ENCODE data around the gene AP5Z1. TPM values are rescaled to one million over a fixed set of nuclear protein-coding genes. Genes with fewer than 3 reads are reported as not detected.

Gene AP5Z1
- total RNA-seq (2014; rRNA removed; shearing (Covaris generic)): 22.4 and 25.6 TPM in 2 replicates

GRCh38 chr7:4775250-4775847 lies at the start of gene AP5Z1:
Gene AP5Z1 (plus strand): TSS chr7:4775623. CDS start chr7:4775716, 93 bp downstream.
- DNase-seq: peak; percentile 100
- Histone ChIP-seq H3K27me3 (ENCODE audit: control insufficient read depth, insufficient read depth, low read length) (no peaks in the 10 kb centered on the region), H3K4me3 (ENCODE audit: insufficient read depth, low read depth, low read length) (peak within 1 kb of the TSS; percentile 84), H3K36me3 (replicated peaks; ENCODE audit: control insufficient read depth, insufficient read depth, low read length) (no peaks in the 10 kb centered on the region)

- Histone ChIP-seq H3K36me3 (replicated peaks; ENCODE audit: control insufficient read depth, insufficient read depth, low read length) (no peaks in the 10 kb centered on the region), H3K4me3 (ENCODE audit: insufficient read depth, low read depth, low read length) (no peak overlapping the region)
- DNase-seq: no peak
Observed at GRCh38 chr7:4725850-4726450, 49.5 kb upstream of the AP5Z1 start.

GRCh38 chr7:4726566-4726965 lies 48.9 kb upstream of the AP5Z1 start:
- H3K27me3 ChIP-seq (ENCODE audit: control insufficient read depth, insufficient read depth, low read length): no peaks in the 10 kb centered on the region
- no peak for DNase-seq
- H3K4me3 ChIP-seq (ENCODE audit: insufficient read depth, low read depth, low read length): no peak overlapping the region
- no peaks in the 10 kb centered on the region for H3K36me3 ChIP-seq (replicated peaks; ENCODE audit: control insufficient read depth, insufficient read depth, low read length)

More at GRCh38 chr7:4725850-4726450, 49.5 kb upstream of the AP5Z1 start:
- H3K27me3 ChIP-seq (ENCODE audit: control insufficient read depth, insufficient read depth, low read length): no peaks in the 10 kb centered on the region

- Histone ChIP-seq H3K27me3 (ENCODE audit: control insufficient read depth, insufficient read depth, low read length) (no peaks in the 10 kb centered on the region), H3K36me3 (replicated peaks; ENCODE audit: control insufficient read depth, insufficient read depth, low read length) (no peaks in the 10 kb centered on the region), H3K4me3 (ENCODE audit: insufficient read depth, low read depth, low read length) (no peak overlapping the region)
- DNase-seq: no peak
Observed at GRCh38 chr7:4727914-4728705, 47.3 kb upstream of the AP5Z1 start.

GRCh38 chr7:4729266-4729665 lies 46.2 kb upstream of the AP5Z1 start:
- Histone ChIP-seq H3K27me3 (ENCODE audit: control insufficient read depth, insufficient read depth, low read length) (no peaks in the 10 kb centered on the region), H3K4me3 (ENCODE audit: insufficient read depth, low read depth, low read length) (no peak overlapping the region), H3K36me3 (replicated peaks; ENCODE audit: control insufficient read depth, insufficient read depth, low read length) (no peaks in the 10 kb centered on the region)
- DNase-seq: no peak

GRCh38 chr7:4730276-4730675 lies 45.1 kb upstream of the AP5Z1 start:
- Histone ChIP-seq H3K4me3 (ENCODE audit: insufficient read depth, low read depth, low read length) (no peak overlapping the region), H3K36me3 (replicated peaks; ENCODE audit: control insufficient read depth, insufficient read depth, low read length) (no peaks in the 10 kb centered on the region), H3K27me3 (ENCODE audit: control insufficient read depth, insufficient read depth, low read length) (no peaks in the 10 kb centered on the region)
- DNase-seq: no peak

- H3K36me3 ChIP-seq (replicated peaks; ENCODE audit: control insufficient read depth, insufficient read depth, low read length): no peaks in the 10 kb centered on the region
- no peak for DNase-seq
- H3K4me3 ChIP-seq (ENCODE audit: insufficient read depth, low read depth, low read length): no peak overlapping the region
- H3K27me3 ChIP-seq (ENCODE audit: control insufficient read depth, insufficient read depth, low read length): no peaks in the 10 kb centered on the region
Observed at GRCh38 chr7:4730971-4731370, 44.5 kb upstream of the AP5Z1 start.

- no peak for DNase-seq
- H3K4me3 ChIP-seq (ENCODE audit: insufficient read depth, low read depth, low read length): no peak overlapping the region
- no peaks in the 10 kb centered on the region for H3K27me3 ChIP-seq (ENCODE audit: control insufficient read depth, insufficient read depth, low read length)
- no peaks in the 10 kb centered on the region for H3K36me3 ChIP-seq (replicated peaks; ENCODE audit: control insufficient read depth, insufficient read depth, low read length)
Observed at GRCh38 chr7:4731803-4732202, 43.6 kb upstream of the AP5Z1 start.

GRCh38 chr7:4733936-4734528 lies 41.4 kb upstream of the AP5Z1 start:
- Histone ChIP-seq H3K27me3 (ENCODE audit: control insufficient read depth, insufficient read depth, low read length) (no peaks in the 10 kb centered on the region), H3K36me3 (replicated peaks; ENCODE audit: control insufficient read depth, insufficient read depth, low read length) (no peaks in the 10 kb centered on the region), H3K4me3 (ENCODE audit: insufficient read depth, low read depth, low read length) (no peak overlapping the region)
- DNase-seq: no peak

GRCh38 chr7:4734587-4735345 lies 40.7 kb upstream of the AP5Z1 start:
- Histone ChIP-seq H3K4me3 (ENCODE audit: insufficient read depth, low read depth, low read length) (no peak overlapping the region), H3K27me3 (ENCODE audit: control insufficient read depth, insufficient read depth, low read length) (no peaks in the 10 kb centered on the region), H3K36me3 (replicated peaks; ENCODE audit: control insufficient read depth, insufficient read depth, low read length) (no peaks in the 10 kb centered on the region)
- no peak for DNase-seq

GRCh38 chr7:4737300-4737699 lies 38.1 kb upstream of the AP5Z1 start:
- no peak for DNase-seq
- no peaks in the 10 kb centered on the region; the same call in 1 of the 2 replicates for H3K27me3 ChIP-seq (ENCODE audit: control insufficient read depth, insufficient read depth, low read length)
- H3K4me3 ChIP-seq (ENCODE audit: insufficient read depth, low read depth, low read length): no peak overlapping the region
- H3K36me3 ChIP-seq (replicated peaks; ENCODE audit: control insufficient read depth, insufficient read depth, low read length): no peaks in the 10 kb centered on the region; the same call in 1 of the 2 replicates

GRCh38 chr7:4738711-4739527 lies 36.5 kb upstream of the AP5Z1 start:
- Histone ChIP-seq H3K36me3 (replicated peaks; ENCODE audit: control insufficient read depth, insufficient read depth, low read length) (no peaks in the 10 kb centered on the region; the same call in 1 of the 2 replicates), H3K27me3 (ENCODE audit: control insufficient read depth, insufficient read depth, low read length) (no peaks in the 10 kb centered on the region; the same call in 1 of the 2 replicates), H3K4me3 (ENCODE audit: insufficient read depth, low read depth, low read length) (no peak overlapping the region)
- DNase-seq: no peak

- DNase-seq: no peak
- Histone ChIP-seq H3K36me3 (replicated peaks; ENCODE audit: control insufficient read depth, insufficient read depth, low read length) (no peaks in the 10 kb centered on the region; the same call in 1 of the 2 replicates), H3K4me3 (ENCODE audit: insufficient read depth, low read depth, low read length) (no peak overlapping the region), H3K27me3 (ENCODE audit: control insufficient read depth, insufficient read depth, low read length) (no peaks in the 10 kb centered on the region; the same call in 1 of the 2 replicates)
Observed at GRCh38 chr7:4739528-4739992, 35.9 kb upstream of the AP5Z1 start.

Measured in H7 (cell line).